GM19372 (cell line): Measurements from ENCODE around the gene LRP1B.

Experiments
- ATAC-seq: cut with Tn5 transposase; IDR thresholded peaks from one replicate; pipeline ENCODE4 v1.9.1; 2021; ENCODE audit warnings: mild to moderate bottlenecking, low read depth, moderate library complexity; ENCODE audit not compliant: unreplicated experiment

Gene LRP1B

DNA sequence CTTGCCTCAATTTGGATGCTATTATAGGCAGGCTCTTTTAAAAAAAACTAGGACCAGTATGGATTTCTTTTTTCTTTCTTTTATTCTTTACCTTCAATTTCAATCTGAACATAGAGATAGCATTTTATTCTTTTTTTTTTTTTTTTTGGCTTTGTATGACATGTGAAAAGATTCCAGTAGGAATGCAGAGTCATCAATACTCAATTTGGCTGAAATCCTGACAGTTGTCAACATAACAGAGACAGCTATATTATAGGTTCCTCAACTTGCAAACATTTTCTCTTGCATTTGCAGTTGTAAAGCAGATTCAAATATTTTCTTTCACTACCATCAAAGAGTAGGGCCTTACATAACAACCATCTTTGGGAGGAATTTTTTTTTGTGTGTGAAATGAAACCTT is 334.4 kb downstream of the LRP1B start:
- ATAC-seq: no peak

- no peak for ATAC-seq
These were observed 339.3 kb downstream of the LRP1B start for GRCh38 chr2:141791521-141791920.

GRCh38 chr2:141782574-141782973 is 348.2 kb downstream of the LRP1B start:
- no peak for ATAC-seq

GRCh38 chr2:141778315-141778835 is 352.4 kb downstream of the LRP1B start:
- no peak for ATAC-seq

DNA sequence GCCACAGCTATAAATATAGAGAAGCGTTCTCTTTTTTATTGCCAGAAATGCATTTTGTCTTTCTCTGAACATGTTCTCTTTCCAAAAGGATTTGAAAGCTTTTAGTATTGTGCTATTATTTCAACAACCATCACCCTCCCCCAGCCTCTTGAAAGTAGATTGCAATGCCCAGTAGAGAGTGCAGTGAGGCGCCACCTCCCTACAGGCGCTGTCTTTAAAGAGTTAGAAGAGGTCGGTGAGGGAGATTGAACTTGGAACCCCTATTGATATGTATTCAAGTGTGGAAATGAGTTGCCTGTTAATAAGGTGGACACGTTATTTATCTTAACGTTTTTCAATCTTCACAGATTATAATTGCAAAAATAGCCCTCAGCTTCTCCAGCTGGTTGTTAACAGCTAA is 360.3 kb downstream of the LRP1B start:
- ATAC-seq: no peak

DNA sequence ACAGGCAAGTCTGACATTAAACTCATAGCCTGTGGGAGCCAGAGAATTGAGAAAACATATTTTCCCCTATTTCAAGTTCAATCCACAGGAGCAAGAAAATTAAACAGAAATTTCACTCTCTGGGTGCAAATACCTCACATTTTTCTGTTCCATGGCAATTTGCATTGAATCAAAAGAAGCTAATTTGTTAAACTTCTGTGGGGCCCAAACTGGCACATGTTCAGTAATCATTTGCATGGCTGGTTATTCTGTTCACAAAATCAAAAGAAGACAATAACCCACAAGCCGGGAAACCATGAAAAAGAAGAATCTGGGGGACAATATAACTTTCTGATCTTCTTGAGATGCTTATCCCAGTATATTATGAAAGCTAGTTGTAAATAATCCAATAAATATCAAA is 363.1 kb downstream of the LRP1B start:
- ATAC-seq: no peak

- ATAC-seq: no peak
These were observed 363.8 kb downstream of the LRP1B start for GRCh38 chr2:141767051-141767450.

DNA sequence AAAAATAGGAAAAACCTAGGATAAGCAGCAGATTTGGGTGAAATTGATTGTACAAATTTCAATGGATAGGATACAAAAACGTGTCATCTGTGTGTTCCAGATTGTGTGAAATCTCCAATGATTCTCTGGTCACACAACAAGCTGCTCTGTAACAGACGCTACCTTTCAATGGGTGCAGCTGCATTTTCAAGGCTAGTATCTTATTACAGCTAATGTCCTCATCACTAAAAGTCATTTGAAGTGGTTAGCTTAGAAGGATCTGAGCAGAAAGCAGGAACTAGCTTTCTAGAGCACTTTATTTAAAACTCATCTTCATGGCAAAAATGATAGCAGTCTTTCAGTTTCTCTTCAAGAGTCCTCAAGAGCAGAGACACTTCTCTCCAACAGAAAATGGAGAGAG is 364.6 kb downstream of the LRP1B start:
- ATAC-seq: no peak

GRCh38 chr2:141748616-141749015 is 382.2 kb downstream of the LRP1B start:
- no peak for ATAC-seq

- ATAC-seq: no peak
These were observed 389.2 kb downstream of the LRP1B start for GRCh38 chr2:141741652-141742051.

- no peak for ATAC-seq
These were observed 393.1 kb downstream of the LRP1B start for GRCh38 chr2:141737492-141738255.

DNA sequence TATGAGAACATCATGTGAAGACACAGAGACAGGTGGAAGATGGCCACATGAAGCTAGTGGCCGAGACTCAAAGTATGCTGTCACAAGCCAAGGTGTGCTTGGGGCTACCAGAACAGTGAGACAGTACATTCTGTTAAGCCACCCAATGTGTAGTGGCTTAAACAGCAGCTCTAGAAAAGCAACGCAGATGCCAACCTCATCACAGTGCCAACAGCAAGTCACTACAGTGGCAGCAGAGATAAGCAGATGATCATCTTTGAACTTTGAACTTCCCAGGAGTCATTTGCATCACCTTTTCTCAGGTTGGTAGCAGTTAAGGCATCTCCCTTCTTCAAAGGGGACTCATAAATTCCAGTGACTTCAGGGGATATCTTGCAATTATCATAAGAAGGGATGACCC is 394.4 kb downstream of the LRP1B start:
- ATAC-seq: no peak

DNA sequence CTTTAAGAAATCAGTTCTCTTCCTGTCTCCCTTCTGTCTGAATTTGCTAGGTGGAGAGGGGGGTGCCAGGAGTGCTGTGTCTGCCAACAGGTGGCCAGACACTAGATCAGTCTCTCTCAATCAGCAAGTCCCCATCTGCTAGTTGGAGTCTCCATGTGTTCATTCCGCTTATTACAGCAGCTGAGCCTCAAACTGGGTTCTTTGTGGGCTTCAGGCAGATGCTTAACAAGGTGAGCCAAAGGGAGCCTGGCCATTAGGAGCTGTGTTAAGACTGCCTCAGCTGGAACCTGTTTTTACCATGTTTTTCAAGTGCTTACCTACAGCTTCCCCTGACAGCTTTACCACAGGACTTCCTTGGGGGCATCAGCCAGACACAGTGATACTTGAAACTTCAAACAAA is 401.9 kb downstream of the LRP1B start:
- ATAC-seq: no peak

DNA sequence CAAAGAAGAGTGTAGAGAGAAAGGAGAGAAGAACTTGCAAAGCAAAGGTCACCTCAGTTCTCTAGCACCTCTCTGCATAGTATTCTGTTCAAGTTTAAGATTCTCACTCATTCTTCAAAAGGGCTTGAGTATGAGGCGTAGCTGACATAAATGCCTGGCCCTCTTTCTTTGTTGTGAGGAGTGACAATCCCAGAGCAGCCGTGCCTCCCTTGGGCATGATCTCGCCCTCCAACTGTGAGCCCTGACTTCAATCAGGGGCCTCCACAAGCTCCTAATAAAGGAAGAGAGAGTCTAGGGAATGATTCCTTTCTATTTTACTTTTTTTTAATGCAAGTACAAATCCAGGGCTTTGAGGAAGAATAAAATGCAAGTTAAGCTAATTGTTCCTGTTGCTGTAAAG is 402.7 kb downstream of the LRP1B start:
- no peak for ATAC-seq

- ATAC-seq: no peak
These were observed 406.4 kb downstream of the LRP1B start for GRCh38 chr2:141724426-141724825.

- ATAC-seq: no peak
These were observed 407.0 kb downstream of the LRP1B start for GRCh38 chr2:141723814-141724213.

DNA sequence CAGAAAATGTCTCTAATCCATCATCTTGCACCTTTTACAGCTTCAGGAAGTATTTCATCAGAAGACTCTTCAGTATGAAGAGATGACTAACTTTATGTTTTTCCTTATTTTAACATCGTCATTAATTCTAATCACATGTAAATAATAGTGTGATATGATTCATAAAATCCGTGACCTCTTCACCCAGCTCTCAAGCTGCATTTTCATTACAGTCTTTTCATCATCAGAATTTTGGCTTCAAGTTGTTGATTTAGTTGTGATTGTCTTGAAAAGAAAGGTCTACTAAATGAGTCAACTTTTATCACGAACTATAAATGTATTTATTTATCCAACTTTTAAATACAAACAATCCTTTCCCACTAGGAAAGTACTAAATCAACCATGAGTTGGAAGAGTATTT is 410.3 kb downstream of the LRP1B start:
- no peak for ATAC-seq

- ATAC-seq: no peak
These were observed 416.3 kb downstream of the LRP1B start for GRCh38 chr2:141714496-141714895.

DNA sequence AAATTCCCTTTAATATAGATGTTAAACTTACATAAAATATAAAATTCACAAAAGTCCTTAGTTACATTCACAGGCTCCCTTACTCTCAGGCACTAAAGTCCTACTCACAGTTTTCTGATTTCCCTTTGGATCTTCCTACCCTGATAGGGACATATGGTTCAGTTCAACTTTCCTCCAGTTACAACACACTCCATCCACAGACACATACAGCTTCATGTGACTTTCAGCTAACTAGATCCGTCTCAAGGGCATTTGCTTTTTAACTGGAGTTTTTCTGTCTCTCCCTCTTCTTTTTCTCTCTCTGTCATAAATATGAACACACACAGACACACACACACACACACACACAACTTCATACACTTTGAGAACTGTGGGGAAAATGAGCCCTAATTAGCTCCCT is 419.2 kb downstream of the LRP1B start:
- ATAC-seq: no peak

GRCh38 chr2:141710589-141711239 is 420.1 kb downstream of the LRP1B start:
- ATAC-seq: no peak

DNA sequence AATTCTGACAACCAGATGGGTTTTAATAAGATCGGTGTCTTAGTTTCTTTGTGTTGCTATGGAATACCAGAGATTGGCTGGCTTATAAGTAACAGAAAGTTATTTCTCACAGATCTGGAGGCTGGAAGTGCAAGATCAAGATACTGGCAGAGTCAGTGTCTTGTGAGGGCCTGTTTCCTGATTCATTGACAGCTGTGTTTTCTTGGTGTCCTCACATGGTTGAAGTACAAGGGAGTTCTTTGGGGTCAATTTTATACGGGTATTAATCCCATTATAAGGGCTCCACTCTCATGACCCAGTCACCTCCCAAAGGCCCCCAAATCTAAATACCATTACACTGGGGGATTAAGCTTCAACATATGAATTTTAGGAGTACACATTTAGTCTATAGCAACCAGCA is 421.1 kb downstream of the LRP1B start:
- no peak for ATAC-seq

- no peak for ATAC-seq
These were observed 423.3 kb downstream of the LRP1B start for GRCh38 chr2:141707486-141707885.
